T-helper 1 cell treated with Interleukin-12 subunit alpha and Interleukin-12 subunit beta and Interleukin-4 antibody, amounts not matched to agents 30 ng/mL and 1 ng/mL, for 36 hours (primary cell): ENCODE data around the gene SMIM1. TPM values are rescaled to one million over a fixed set of nuclear protein-coding genes. Genes with fewer than 3 reads are reported as not detected.

Source experiments
- intact Hi-C: fragments of 100-400 bp; cut with micrococcal nuclease; formaldehyde crosslinking; loops from one replicate; pipeline ENCODE4 v1.15.1; 2024
- total RNA-seq: library from RNA; stranded (reverse); gene quantifications from 2 replicates; pipeline ENCODE4 v1.2.3, GENCODE V29; 2022

The SMIM1 gene
- total RNA-seq, 1 donor from 2014 or later: not detected

GRCh38 chr1:3817138-3817740, 44.7 kb downstream of the SMIM1 start:
- intact Hi-C loops: no loop called here

- intact Hi-C loops: no loop called here
Observed at GRCh38 chr1:3817821-3818597, 45.5 kb downstream of the SMIM1 start.

GRCh38 chr1:3819771-3820200, 47.2 kb downstream of the SMIM1 start:
- intact Hi-C loops: no loop called here

- intact Hi-C loops: no loop called here
Observed at GRCh38 chr1:3820316-3820715, 47.8 kb downstream of the SMIM1 start.

- intact Hi-C loops: no loop called here
Observed at GRCh38 chr1:3821004-3821403, 48.5 kb downstream of the SMIM1 start.

GRCh38 chr1:3821447-3821846, 48.9 kb downstream of the SMIM1 start:
- intact Hi-C loops: no loop called here

- intact Hi-C loops: no loop called here
Observed at GRCh38 chr1:3821908-3822307, 49.4 kb downstream of the SMIM1 start.

GRCh38 chr1:3822421-3822820, 49.9 kb downstream of the SMIM1 start:
- intact Hi-C loops: no loop called here

GRCh38 chr1:3824650-3825049, 52.1 kb downstream of the SMIM1 start:
- intact Hi-C loops: no loop called here

GRCh38 chr1:3825356-3825755, 52.8 kb downstream of the SMIM1 start:
- intact Hi-C loops: no loop called here

Other genes starting within 250 kb of the SMIM1 start
- gene MEGF6, start 161.2 kb upstream of the SMIM1 start, total RNA-seq: 8.3 and 9.6 TPM in 2 replicates
- 14.4 and 17.1 TPM in 2 replicates for gene TPRG1L, start 147.7 kb upstream of the SMIM1 start, total RNA-seq
- gene WRAP73, start 122.6 kb upstream of the SMIM1 start, total RNA-seq: 32.5 and 37.7 TPM in 2 replicates
- gene TP73, start 120.2 kb upstream of the SMIM1 start, total RNA-seq: 1.4 and 1.5 TPM in 2 replicates
- not detected in 2 replicates for gene CCDC27, start 20.3 kb upstream of the SMIM1 start, total RNA-seq
- 42.6 and 43.5 TPM in 2 replicates for gene LRRC47, start 23.7 kb downstream of the SMIM1 start, total RNA-seq
- 53.0 and 65.0 TPM in 2 replicates for gene CEP104, start 84.5 kb downstream of the SMIM1 start, total RNA-seq
- gene DFFB, start 84.7 kb downstream of the SMIM1 start, total RNA-seq: 13.7 and 14.6 TPM in 2 replicates
- 26.6 and 30.4 TPM in 2 replicates for gene C1orf174, start 127.5 kb downstream of the SMIM1 start, total RNA-seq